K562 (cell line): ENCODE results near the gene MYCL. TPM values are rescaled to one million over a fixed set of nuclear protein-coding genes. Genes with fewer than 3 reads are reported as not detected.
A peak's percentile ranks its signal among the peaks of the same experiment; 100 is the strongest.

ENCODE experiments used
- ATAC-seq: fragments of 200-7000 bp; cut with Tn5 transposase; 3 replicates; pipeline ENCODE4 v1.9.1; 2020; ENCODE audit warnings: moderate library complexity
- BruUV-seq: library from RNA; stranded (reverse); fragments of 400-500 nt; replicated peaks from 2 replicates; lab custom pipeline; 2021; lab: Mats Ljungman, UMichigan
- CTCF ChIA-PET: fragments of 300-600 bp; formaldehyde crosslinking; extraction: SDS; loops from one replicate; lab custom pipeline; 2021; ENCODE audit warnings: low intra/inter-chr PET ratio; lab: Yijun Ruan, JAX
- POLR2A ChIA-PET: fragments of 300-600, 350-650 bp; sonication (Branson Sonifier 250); formaldehyde crosslinking; extraction: SDS; loops from one replicate; lab custom pipeline; 2021; ENCODE audit warnings: antibody characterized with exemption, inconsistent platforms; lab: Yijun Ruan, JAX
- DNase-seq, 4 experiments: peaks; one replicate each; pipeline versions ENCODE4 v3.0.0 to v3.0.0-alpha.2; 2011 to 2018; ENCODE audit warnings: low spot score in 3 of 4, mixed read lengths in 3 of 4; ENCODE audit errors: extremely low read depth in 1 of 4
- FAIRE-seq: peaks from 2 replicates; lab custom pipeline; 2011; peaks lifted over from hg19 to GRCh38; lab: Jason Lieb, UNC
- H2AFZ ChIP-seq: 2 replicates; pipeline ENCODE4 v1.6.0; 2011; ENCODE audit warnings: low read depth, low read length, control low read depth, inconsistent platforms
- H3K27ac ChIP-seq: fragments of 200-600 bp; 3 replicates; pipeline ENCODE4 v1.8.0; 2011; ENCODE audit warnings: low read depth, mild to moderate bottlenecking, control low read depth, inconsistent platforms, low read length, moderate library complexity, mixed read lengths; ENCODE audit errors: extremely low read depth
- H3K27me3 ChIP-seq, 2 experiments: fragments of 300-600 bp in 1 of 2; 2 replicates in 1 of 2; 3 replicates in 1 of 2; pipeline versions ENCODE4 v1.6.0 to v1.8.0; 2011; ENCODE audit warnings: inconsistent platforms in 2 of 2, low read length in 2 of 2, mild to moderate bottlenecking in 1 of 2, mixed read lengths in 1 of 2, moderate library complexity in 1 of 2; ENCODE audit not compliant: control insufficient read depth in 2 of 2, insufficient read depth in 2 of 2
- H3K36me3 ChIP-seq: fragments of 300-600 bp; 3 replicates; pipeline ENCODE4 v1.8.0; 2011; ENCODE audit warnings: mild to moderate bottlenecking, low read length, inconsistent platforms; ENCODE audit not compliant: control insufficient read depth, insufficient read depth
- H3K4me1 ChIP-seq, 2 experiments: fragments of 200-600 bp in 1 of 2; replicated peaks in 1 of 2; 2 replicates in 1 of 2; 3 replicates in 1 of 2; pipeline versions ENCODE4 v1.5.1 to v1.8.0; 2011; ENCODE audit warnings: inconsistent platforms in 2 of 2, low read length in 2 of 2, mild to moderate bottlenecking in 1 of 2, mixed read lengths in 1 of 2, moderate library complexity in 1 of 2; ENCODE audit not compliant: control insufficient read depth in 2 of 2, insufficient read depth in 2 of 2
- H3K4me2 ChIP-seq: 2 replicates; pipeline ENCODE4 v1.6.1; 2011; ENCODE audit warnings: low read length, control low read depth, inconsistent platforms, mixed read lengths; ENCODE audit not compliant: insufficient read depth
- H3K4me3 ChIP-seq: fragments of 200-600 bp; sonication (generic), shearing (Covaris generic); 2 replicates; pipeline ENCODE4 v1.5.1; 2016; ENCODE audit warnings: control low read depth, inconsistent platforms
- H3K79me2 ChIP-seq: fragments of 200-600 bp; 3 replicates; pipeline ENCODE4 v1.8.0; 2011; ENCODE audit warnings: low read length, inconsistent platforms; ENCODE audit not compliant: control insufficient read depth, insufficient read depth
- H3K9ac ChIP-seq, 2 experiments: 2 replicates each; pipeline versions ENCODE4 v1.6.0 to v1.6.1; 2011; ENCODE audit warnings: low read depth in 2 of 2, low read length in 2 of 2, control low read depth in 1 of 2, inconsistent platforms in 1 of 2, mild to moderate bottlenecking in 1 of 2, mixed read lengths in 1 of 2; ENCODE audit not compliant: insufficient read depth in 1 of 2
- H3K9me1 ChIP-seq: one replicate; pipeline ENCODE4 v1.6.0; 2011; ENCODE audit warnings: inconsistent platforms, mild to moderate bottlenecking, low read length, moderate library complexity; ENCODE audit not compliant: control insufficient read depth, insufficient read depth
- H3K9me3 ChIP-seq: replicated peaks from 2 replicates; pipeline ENCODE4 v1.5.1; 2011; ENCODE audit warnings: low read depth, low read length, inconsistent platforms; ENCODE audit not compliant: control insufficient read depth, insufficient read depth
- H4K20me1 ChIP-seq: replicated peaks from 2 replicates; pipeline ENCODE4 v1.6.1; 2011; ENCODE audit warnings: low read length, inconsistent platforms, mixed read lengths; ENCODE audit not compliant: control insufficient read depth, insufficient read depth
- ATF7 ChIP-seq: fragments of 450-650 bp; IDR thresholded peaks from 2 replicates; pipeline ENCODE4 v1.7.1; 2014; ENCODE audit warnings: mild to moderate bottlenecking, moderate library complexity
- DACH1 ChIP-seq: fragments of 450-650 bp; IDR thresholded peaks from 2 replicates; pipeline ENCODE4 v1.6.1; 2018; ENCODE audit not compliant: partially characterized antibody
- KDM2B ChIP-seq: fragments of 250-450 bp; sonication (Bioruptor Pico); IDR thresholded peaks from 2 replicates; pipeline ENCODE4 v1.8.0; 2021; ENCODE audit warnings: mild to moderate bottlenecking, moderate library complexity
- NR2C2 ChIP-seq, 2 experiments: fragments of 200-800 bp in 1 of 2; sonication (Bioruptor generic) in 1 of 2; sonication (generic) in 1 of 2; formaldehyde crosslinking in 1 of 2; IDR thresholded peaks; 2 replicates each; pipeline versions ENCODE4 v1.6.1 to v1.8.0; 2016 to 2022; ENCODE audit warnings: mild to moderate bottlenecking in 1 of 2, missing compliant biosample characterization in 1 of 2, missing genetic modification characterization in 1 of 2, missing genetic modification reagents in 1 of 2
- NUFIP1 ChIP-seq: fragments of 450-650 bp; IDR thresholded peaks from 2 replicates; pipeline ENCODE4 v1.6.1; 2018; ENCODE audit not compliant: partially characterized antibody
- RUNX1 ChIP-seq: sonication (generic); IDR thresholded peaks from 2 replicates; pipeline ENCODE4 v1.6.1; 2016; ENCODE audit warnings: antibody characterized with exemption, low read depth
- SNRNP70 ChIP-seq: fragments of 200-400 bp; formaldehyde crosslinking; optimal IDR thresholded peaks from 2 replicates; pipeline ENCODE3; 2017; ENCODE audit warnings: low read depth, low read length
- SUPT5H ChIP-seq: fragments of 450-650 bp; IDR thresholded peaks from 2 replicates; pipeline ENCODE4 v1.6.1; 2016
- ZNF609 ChIP-seq: sonication (generic); formaldehyde crosslinking; IDR thresholded peaks from 2 replicates; pipeline ENCODE4 v1.8.1; 2023; ENCODE audit warnings: missing genetic modification reagents, mild to moderate bottlenecking, borderline replicate concordance
- WGBS: fragments of 100-300 bp; shearing (Covaris generic); methylation state at CpG from one replicate; pipeline ENCODE4 v1.1.6; 2016; ENCODE audit warnings: low coverage, mixed read lengths; ENCODE audit not compliant: insufficient coverage; ENCODE audit errors: missing lambda C conversion rate; 5-methylcytosine and 5-hydroxymethylcytosine counted together
- in situ Hi-C: fragments of 300-500 bp; cut with MboI; formaldehyde crosslinking; loops from 4 replicates; pipeline ENCODE4 v1.15.0; 2018; ENCODE audit warnings: inconsistent platforms, mixed read lengths
- intact Hi-C: fragments of 100-400 bp; cut with micrococcal nuclease; formaldehyde crosslinking; loops from 2 replicates; pipeline ENCODE4 v1.14.2; 2022
- polyA plus RNA-seq, 8 experiments: library from polyadenylated mRNA; depleted of rRNA in 4 of 8; stranded (reverse) in 5 of 8; unstranded in 3 of 8; fragments of >200 nt; fragmentation: Nextera tagmentation in 2 of 8; fragmentation: Illumina TruSeq in 1 of 8; extraction: Ambion mirVana in 2 of 8; extraction: Trizol in 1 of 8; gene quantifications; 2 replicates each; pipeline versions ENCODE4 v1.2.1 to v1.2.3, GENCODE V29; 2011 to 2014; ENCODE audit warnings: inconsistent platforms in 1 of 8, missing spikeins in 1 of 8
- total RNA-seq, 7 experiments: library from RNA; depleted of rRNA in 6 of 7; stranded (reverse); fragments of >200 nt in 6 of 7; fragmentation: Illumina TruSeq in 2 of 7; extraction: Trizol in 2 of 7; gene quantifications; 2 replicates each; pipeline versions ENCODE4 v1.2.1 to v1.2.3, GENCODE V29; 2011 to 2021; ENCODE audit warnings: low replicate concordance in 1 of 7
- TF ChIP-seq, protein P1 (sequence below): fragments of 250-450 bp; sonication (Bioruptor Pico); IDR thresholded peaks from 2 replicates; pipeline ENCODE4 v1.4.0; 2020; ENCODE audit warnings: mild to moderate bottlenecking, moderate library complexity
- TF ChIP-seq, protein P2 (sequence below): sonication (generic); formaldehyde crosslinking; IDR thresholded peaks from 2 replicates; pipeline ENCODE4 v1.8.0; 2022; ENCODE audit warnings: missing genetic modification reagents, mild to moderate bottlenecking, borderline replicate concordance

Gene MYCL
- total and polyA plus RNA-seq, 9 of the 15 experiments (the other 6 are each of a cell fraction or from before 2014, with no cell fraction given): 3.5 to 22.0 (median 12.8) TPM

DNA sequence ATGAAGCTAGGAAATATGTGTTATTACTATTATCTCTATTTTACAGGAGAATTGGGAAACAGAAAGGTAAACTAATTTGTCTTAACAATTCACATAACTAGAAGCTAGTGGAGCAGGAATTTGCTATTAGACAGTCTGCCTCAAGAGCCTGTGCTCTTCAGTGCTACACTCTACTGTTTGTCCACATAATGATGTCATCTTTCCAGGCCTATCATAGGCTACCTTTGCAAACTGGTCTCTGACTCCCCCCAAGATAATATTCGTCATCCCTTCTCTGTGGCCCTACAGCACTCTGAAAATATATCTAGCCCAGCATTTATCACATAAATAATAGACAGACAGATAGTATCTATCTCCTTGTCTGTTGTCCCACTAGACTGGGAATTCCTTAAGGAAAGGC lies 52.5 kb downstream of the MYCL start:
- Histone ChIP-seq H3K4me1 (peaks cover 5 to 12% of the 10 kb centered on the region in 2 experiments; a peak in 3 of 5 replicates), H3K9ac (no peak overlapping the region), H3K4me3 (no peak overlapping the region), H3K36me3 (peaks cover 92% of the 10 kb centered on the region), H3K9me1 (peaks cover 9% of the 10 kb centered on the region), H4K20me1 (0 out of 2 replicates have a peak, but pooled peaks cover 7% of the 10 kb centered on the region), H3K27me3 (no peaks in the 10 kb centered on the region), H2AFZ (no peak overlapping the region), H3K9me3 (no peaks in the 10 kb centered on the region), H3K79me2 (peaks cover 58% of the 10 kb centered on the region), H3K27ac (no peak overlapping the region), H3K4me2 (no peak overlapping the region)
- ATAC-seq (no peak), DNase-seq (no peak), FAIRE-seq (no peak)
- in situ Hi-C loops: no loop called here
- no TSS peak for BruUV-seq
- 88% methylated on average over 1 of the region's 1 CpG for WGBS
- ChIA-PET CTCF (no interaction called here), POLR2A (interaction anchor here (0.7 to 3.1 kb wide), 4 partner anchors 10 to 59 kb away, joined by 3 to 11 read pairs (median 6); no protein-coding TSS in a partner anchor)
- intact Hi-C loops: no loop called here
- TF ChIP-seq DACH1: no peak
- peak; percentile 29; the same call in 1 of the 2 replicates for TF ChIP-seq ATF7
- TF ChIP-seq NUFIP1: no peak
- TF ChIP-seq, protein P1, sequence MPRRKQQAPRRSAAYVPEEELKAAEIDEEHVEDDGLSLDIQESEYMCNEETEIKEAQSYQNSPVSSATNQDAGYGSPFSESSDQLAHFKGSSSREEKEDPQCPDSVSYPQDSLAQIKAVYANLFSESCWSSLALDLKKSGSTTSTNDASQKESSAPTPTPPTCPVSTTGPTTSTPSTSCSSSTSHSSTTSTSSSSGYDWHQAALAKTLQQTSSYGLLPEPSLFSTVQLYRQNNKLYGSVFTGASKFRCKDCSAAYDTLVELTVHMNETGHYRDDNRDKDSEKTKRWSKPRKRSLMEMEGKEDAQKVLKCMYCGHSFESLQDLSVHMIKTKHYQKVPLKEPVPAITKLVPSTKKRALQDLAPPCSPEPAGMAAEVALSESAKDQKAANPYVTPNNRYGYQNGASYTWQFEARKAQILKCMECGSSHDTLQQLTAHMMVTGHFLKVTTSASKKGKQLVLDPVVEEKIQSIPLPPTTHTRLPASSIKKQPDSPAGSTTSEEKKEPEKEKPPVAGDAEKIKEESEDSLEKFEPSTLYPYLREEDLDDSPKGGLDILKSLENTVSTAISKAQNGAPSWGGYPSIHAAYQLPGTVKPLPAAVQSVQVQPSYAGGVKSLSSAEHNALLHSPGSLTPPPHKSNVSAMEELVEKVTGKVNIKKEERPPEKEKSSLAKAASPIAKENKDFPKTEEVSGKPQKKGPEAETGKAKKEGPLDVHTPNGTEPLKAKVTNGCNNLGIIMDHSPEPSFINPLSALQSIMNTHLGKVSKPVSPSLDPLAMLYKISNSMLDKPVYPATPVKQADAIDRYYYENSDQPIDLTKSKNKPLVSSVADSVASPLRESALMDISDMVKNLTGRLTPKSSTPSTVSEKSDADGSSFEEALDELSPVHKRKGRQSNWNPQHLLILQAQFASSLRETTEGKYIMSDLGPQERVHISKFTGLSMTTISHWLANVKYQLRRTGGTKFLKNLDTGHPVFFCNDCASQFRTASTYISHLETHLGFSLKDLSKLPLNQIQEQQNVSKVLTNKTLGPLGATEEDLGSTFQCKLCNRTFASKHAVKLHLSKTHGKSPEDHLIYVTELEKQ: no peak
- TF ChIP-seq SNRNP70: no peak
- TF ChIP-seq KDM2B (CRISPR knock-in tag): no peak
- no peak for TF ChIP-seq SUPT5H
- no peak for TF ChIP-seq ZNF609 (CRISPR knock-in tag)
- TF ChIP-seq, protein P2, sequence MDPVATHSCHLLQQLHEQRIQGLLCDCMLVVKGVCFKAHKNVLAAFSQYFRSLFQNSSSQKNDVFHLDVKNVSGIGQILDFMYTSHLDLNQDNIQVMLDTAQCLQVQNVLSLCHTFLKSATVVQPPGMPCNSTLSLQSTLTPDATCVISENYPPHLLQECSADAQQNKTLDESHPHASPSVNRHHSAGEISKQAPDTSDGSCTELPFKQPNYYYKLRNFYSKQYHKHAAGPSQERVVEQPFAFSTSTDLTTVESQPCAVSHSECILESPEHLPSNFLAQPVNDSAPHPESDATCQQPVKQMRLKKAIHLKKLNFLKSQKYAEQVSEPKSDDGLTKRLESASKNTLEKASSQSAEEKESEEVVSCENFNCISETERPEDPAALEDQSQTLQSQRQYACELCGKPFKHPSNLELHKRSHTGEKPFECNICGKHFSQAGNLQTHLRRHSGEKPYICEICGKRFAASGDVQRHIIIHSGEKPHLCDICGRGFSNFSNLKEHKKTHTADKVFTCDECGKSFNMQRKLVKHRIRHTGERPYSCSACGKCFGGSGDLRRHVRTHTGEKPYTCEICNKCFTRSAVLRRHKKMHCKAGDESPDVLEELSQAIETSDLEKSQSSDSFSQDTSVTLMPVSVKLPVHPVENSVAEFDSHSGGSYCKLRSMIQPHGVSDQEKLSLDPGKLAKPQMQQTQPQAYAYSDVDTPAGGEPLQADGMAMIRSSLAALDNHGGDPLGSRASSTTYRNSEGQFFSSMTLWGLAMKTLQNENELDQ (CRISPR knock-in tag): no peak
- TF ChIP-seq NR2C2 (CRISPR knock-in tag; IDR thresholded peaks at IDR 0.05): no peak
- no peak for TF ChIP-seq NR2C2 (tag; IDR thresholded peaks at IDR 0.05)
- TF ChIP-seq RUNX1: no peak
